Measurements from ENCODE around the gene TEX264. TPM values are rescaled to one million over a fixed set of nuclear protein-coding genes. Genes with fewer than 3 reads are reported as not detected.

The TEX264 gene
- total and polyA plus RNA-seq, 9 donors: 21.4 to 25.4 (median 22.8) TPM

- H3K36me3 ChIP-seq (ENCODE audit: control insufficient read depth, insufficient read depth, low read length): peaks cover 49% of the 10 kb centered on the region
- 79% methylated on average over 4 of the region's 5 CpGs for WGBS (ENCODE audit: insufficient coverage)
- DNase-seq: no peak
- peaks cover 21% of the 10 kb centered on the region for H3K4me1 ChIP-seq (ENCODE audit: control insufficient read depth, insufficient read depth, low read length)
- no peak overlapping the region for H3K27ac ChIP-seq (ENCODE audit: low read length)
- no peak overlapping the region for H3K4me3 ChIP-seq (ENCODE audit: low read length)
- H3K27me3 ChIP-seq (ENCODE audit: control insufficient read depth, insufficient read depth, low read length): no peaks in the 10 kb centered on the region
- no peaks in the 10 kb centered on the region for H3K9me3 ChIP-seq (replicated peaks; ENCODE audit: control insufficient read depth, low read depth, low read length)
Measured at GRCh38 chr3:51691021-51691420, 20.0 kb downstream of the TEX264 start.

- Histone ChIP-seq H3K27ac (ENCODE audit: low read length) (no peak overlapping the region), H3K4me1 (ENCODE audit: control insufficient read depth, insufficient read depth, low read length) (peaks cover 12% of the 10 kb centered on the region), H3K9me3 (replicated peaks; ENCODE audit: control insufficient read depth, low read depth, low read length) (no peaks in the 10 kb centered on the region), H3K27me3 (ENCODE audit: control insufficient read depth, insufficient read depth, low read length) (no peaks in the 10 kb centered on the region), H3K36me3 (ENCODE audit: control insufficient read depth, insufficient read depth, low read length) (peaks cover 52% of the 10 kb centered on the region), H3K4me3 (ENCODE audit: low read length) (no peak overlapping the region)
- no peak for DNase-seq
- no CpG with 5 or more reads among the region's 3 CpGs for WGBS (ENCODE audit: insufficient coverage)
Measured at GRCh38 chr3:51691949-51692348, 20.9 kb downstream of the TEX264 start.

GRCh38 chr3:51692980-51693395 is 21.9 kb downstream of the TEX264 start:
- H3K27ac ChIP-seq (ENCODE audit: low read length): no peak overlapping the region

GRCh38 chr3:51696954-51697353 is 25.9 kb downstream of the TEX264 start:
- Histone ChIP-seq H3K27ac (ENCODE audit: low read length) (no peak overlapping the region), H3K27me3 (ENCODE audit: control insufficient read depth, insufficient read depth, low read length) (no peaks in the 10 kb centered on the region), H3K36me3 (ENCODE audit: control insufficient read depth, insufficient read depth, low read length) (peaks cover 60% of the 10 kb centered on the region), H3K4me3 (ENCODE audit: low read length) (no peak overlapping the region), H3K4me1 (ENCODE audit: control insufficient read depth, insufficient read depth, low read length) (no peaks in the 10 kb centered on the region), H3K9me3 (replicated peaks; ENCODE audit: control insufficient read depth, low read depth, low read length) (no peaks in the 10 kb centered on the region)
- 85% methylated on average over 10 of the region's 10 CpGs for WGBS (ENCODE audit: insufficient coverage)
- no peak for DNase-seq

More at GRCh38 chr3:51692980-51693395, 21.9 kb downstream of the TEX264 start:
- Histone ChIP-seq H3K4me1 (ENCODE audit: control insufficient read depth, insufficient read depth, low read length) (peaks cover 1% of the 10 kb centered on the region), H3K9me3 (replicated peaks; ENCODE audit: control insufficient read depth, low read depth, low read length) (no peaks in the 10 kb centered on the region), H3K4me3 (ENCODE audit: low read length) (no peak overlapping the region), H3K36me3 (ENCODE audit: control insufficient read depth, insufficient read depth, low read length) (peaks cover 61% of the 10 kb centered on the region), H3K27me3 (ENCODE audit: control insufficient read depth, insufficient read depth, low read length) (no peaks in the 10 kb centered on the region)
- WGBS (ENCODE audit: insufficient coverage): 93% methylated on average over 2 of the region's 8 CpGs
- no peak for DNase-seq

GRCh38 chr3:51698209-51698608 is 27.2 kb downstream of the TEX264 start:
- no peak overlapping the region for H3K27ac ChIP-seq (ENCODE audit: low read length)
- no peak overlapping the region for H3K4me3 ChIP-seq (ENCODE audit: low read length)
- no peak for DNase-seq
- WGBS (ENCODE audit: insufficient coverage): 91% methylated on average over 6 of the region's 6 CpGs
- H3K9me3 ChIP-seq (replicated peaks; ENCODE audit: control insufficient read depth, low read depth, low read length): no peaks in the 10 kb centered on the region
- H3K4me1 ChIP-seq (ENCODE audit: control insufficient read depth, insufficient read depth, low read length): no peaks in the 10 kb centered on the region
- H3K36me3 ChIP-seq (ENCODE audit: control insufficient read depth, insufficient read depth, low read length): peaks cover 61% of the 10 kb centered on the region
- H3K27me3 ChIP-seq (ENCODE audit: control insufficient read depth, insufficient read depth, low read length): no peaks in the 10 kb centered on the region

- H3K4me3 ChIP-seq (ENCODE audit: low read length): no peak overlapping the region
- 88% methylated on average over 1 of the region's 2 CpGs for WGBS (ENCODE audit: insufficient coverage)
- no peaks in the 10 kb centered on the region for H3K27me3 ChIP-seq (ENCODE audit: control insufficient read depth, insufficient read depth, low read length)
- H3K9me3 ChIP-seq (replicated peaks; ENCODE audit: control insufficient read depth, low read depth, low read length): no peaks in the 10 kb centered on the region
- no peak overlapping the region for H3K27ac ChIP-seq (ENCODE audit: low read length)
- H3K4me1 ChIP-seq (ENCODE audit: control insufficient read depth, insufficient read depth, low read length): no peaks in the 10 kb centered on the region
- DNase-seq: no peak
- peaks cover 55% of the 10 kb centered on the region for H3K36me3 ChIP-seq (ENCODE audit: control insufficient read depth, insufficient read depth, low read length)
Measured at GRCh38 chr3:51700403-51700802, 29.4 kb downstream of the TEX264 start.

GRCh38 chr3:51702156-51702555 is 31.1 kb downstream of the TEX264 start:
- Histone ChIP-seq H3K27me3 (ENCODE audit: control insufficient read depth, insufficient read depth, low read length) (peaks cover 2% of the 10 kb centered on the region), H3K9me3 (replicated peaks; ENCODE audit: control insufficient read depth, low read depth, low read length) (no peaks in the 10 kb centered on the region), H3K4me3 (ENCODE audit: low read length) (no peak overlapping the region), H3K4me1 (ENCODE audit: control insufficient read depth, insufficient read depth, low read length) (peaks cover 2% of the 10 kb centered on the region), H3K27ac (ENCODE audit: low read length) (no peak overlapping the region), H3K36me3 (ENCODE audit: control insufficient read depth, insufficient read depth, low read length) (peaks cover 47% of the 10 kb centered on the region)
- no peak for DNase-seq
- 88% methylated on average over 1 of the region's 2 CpGs for WGBS (ENCODE audit: insufficient coverage)

- 23% methylated on average over 5 of the region's 6 CpGs for WGBS (ENCODE audit: insufficient coverage)
- peaks cover 7% of the 10 kb centered on the region for H3K4me1 ChIP-seq (ENCODE audit: control insufficient read depth, insufficient read depth, low read length)
- H3K36me3 ChIP-seq (ENCODE audit: control insufficient read depth, insufficient read depth, low read length): peaks cover 36% of the 10 kb centered on the region
- H3K27ac ChIP-seq (ENCODE audit: low read length): no peak overlapping the region
- no peaks in the 10 kb centered on the region for H3K9me3 ChIP-seq (replicated peaks; ENCODE audit: control insufficient read depth, low read depth, low read length)
- DNase-seq: no peak
- H3K4me3 ChIP-seq (ENCODE audit: low read length): no peak overlapping the region
- peaks cover 12% of the 10 kb centered on the region for H3K27me3 ChIP-seq (ENCODE audit: control insufficient read depth, insufficient read depth, low read length)
Measured at GRCh38 chr3:51703068-51703760, 32.2 kb downstream of the TEX264 start.

- Histone ChIP-seq H3K27me3 (ENCODE audit: control insufficient read depth, insufficient read depth, low read length) (peaks cover 19% of the 10 kb centered on the region), H3K4me3 (ENCODE audit: low read length) (no peak overlapping the region), H3K36me3 (ENCODE audit: control insufficient read depth, insufficient read depth, low read length) (peaks cover 35% of the 10 kb centered on the region), H3K27ac (ENCODE audit: low read length) (no peak overlapping the region), H3K9me3 (replicated peaks; ENCODE audit: control insufficient read depth, low read depth, low read length) (no peaks in the 10 kb centered on the region), H3K4me1 (ENCODE audit: control insufficient read depth, insufficient read depth, low read length) (peaks cover 7% of the 10 kb centered on the region)
- 57% methylated on average over 11 of the region's 12 CpGs for WGBS (ENCODE audit: insufficient coverage)
- DNase-seq: no peak
Measured at GRCh38 chr3:51703761-51704510, 32.9 kb downstream of the TEX264 start.

GRCh38 chr3:51704511-51704950 is 33.5 kb downstream of the TEX264 start:
- no peak for DNase-seq
- H3K4me3 ChIP-seq (ENCODE audit: low read length): no peak overlapping the region
- peaks cover 19% of the 10 kb centered on the region for H3K27me3 ChIP-seq (ENCODE audit: control insufficient read depth, insufficient read depth, low read length)
- no peaks in the 10 kb centered on the region for H3K9me3 ChIP-seq (replicated peaks; ENCODE audit: control insufficient read depth, low read depth, low read length)
- no peak overlapping the region for H3K27ac ChIP-seq (ENCODE audit: low read length)
- H3K36me3 ChIP-seq (ENCODE audit: control insufficient read depth, insufficient read depth, low read length): peaks cover 29% of the 10 kb centered on the region
- 83% methylated on average over 4 of the region's 4 CpGs for WGBS (ENCODE audit: insufficient coverage)
- H3K4me1 ChIP-seq (ENCODE audit: control insufficient read depth, insufficient read depth, low read length): peaks cover 7% of the 10 kb centered on the region
